CD14-positive monocyte (primary cell): ENCODE data around the gene TRAPPC11. TPM values are rescaled to one million over a fixed set of nuclear protein-coding genes. Genes with fewer than 3 reads are reported as not detected.

Experiments
- DNase-seq, 3 donors: peaks; one replicate each; pipeline ENCODE4 v3.0.0-alpha.2; 2011 to 2022
- H2AFZ ChIP-seq: 2 replicates; pipeline ENCODE4 v1.6.0; 2012; ENCODE audit warnings: mild to moderate bottlenecking, low read depth, low read length, inconsistent platforms; ENCODE audit not compliant: insufficient read depth, poor library complexity, severe bottlenecking
- H3K27ac ChIP-seq, 2 donors: 1 replicate in 1 of 2; 2 replicates in 1 of 2; pipeline ENCODE4 v1.5.1; 2012 to 2013; ENCODE audit warnings: low read length in 2 of 2, control low read depth in 1 of 2, inconsistent platforms in 1 of 2, low read depth in 1 of 2, mild to moderate bottlenecking in 1 of 2
- H3K27me3 ChIP-seq, 2 donors: one replicate each; pipeline versions ENCODE4 v1.6.0 to v1.6.1; 2011 to 2013; ENCODE audit warnings: low read length in 2 of 2; ENCODE audit not compliant: control insufficient read depth in 2 of 2, insufficient read depth in 2 of 2
- H3K36me3 ChIP-seq, 2 donors: replicated peaks in 1 of 2; 1 replicate in 1 of 2; 2 replicates in 1 of 2; pipeline versions ENCODE4 v1.5.1 to v1.6.1; 2012 to 2013; ENCODE audit warnings: low read length in 2 of 2, control low read depth in 1 of 2, inconsistent platforms in 1 of 2, mild to moderate bottlenecking in 1 of 2; ENCODE audit not compliant: insufficient read depth in 2 of 2, control insufficient read depth in 1 of 2
- H3K4me1 ChIP-seq, 2 donors: 1 replicate in 1 of 2; 2 replicates in 1 of 2; pipeline versions ENCODE4 v1.5.1 to v1.6.1; 2012 to 2013; ENCODE audit warnings: low read length in 2 of 2, control low read depth in 1 of 2, inconsistent platforms in 1 of 2, mild to moderate bottlenecking in 1 of 2, moderate library complexity in 1 of 2; ENCODE audit not compliant: insufficient read depth in 2 of 2, control insufficient read depth in 1 of 2
- H3K4me2 ChIP-seq: replicated peaks from 2 replicates; pipeline ENCODE3; 2012; ENCODE audit warnings: low read length, moderate library complexity, mild to moderate bottlenecking; ENCODE audit not compliant: poor library complexity, severe bottlenecking; ENCODE audit errors: extremely low read depth
- H3K4me3 ChIP-seq, 3 experiments: fragments of 200-600 bp in 1 of 3; sonication (generic) in 1 of 3; replicated peaks in 1 of 3; 1 replicate in 2 of 3; 2 replicates in 1 of 3; pipeline ENCODE4 v1.5.1; 2011 to 2013; ENCODE audit warnings: low read length in 3 of 3, mild to moderate bottlenecking in 3 of 3, control low read depth in 2 of 3, low read depth in 2 of 3, inconsistent platforms in 1 of 3, moderate library complexity in 1 of 3
- H3K79me2 ChIP-seq: 2 replicates; pipeline ENCODE4 v1.6.0; 2012; ENCODE audit warnings: mild to moderate bottlenecking, control low read depth, inconsistent platforms, low read length, moderate library complexity; ENCODE audit not compliant: insufficient read depth
- H3K9ac ChIP-seq: 2 replicates; pipeline ENCODE4 v1.6.0; 2017; ENCODE audit warnings: low read length, mild to moderate bottlenecking; ENCODE audit not compliant: insufficient read depth, poor library complexity, severe bottlenecking
- H3K9me3 ChIP-seq, 2 donors: replicated peaks in 1 of 2; 1 replicate in 1 of 2; 2 replicates in 1 of 2; pipeline versions ENCODE4 v1.5.1 to v1.6.1; 2012 to 2013; ENCODE audit warnings: low read length in 2 of 2, control low read depth in 1 of 2; ENCODE audit not compliant: control insufficient read depth in 1 of 2, insufficient read depth in 1 of 2
- H4K20me1 ChIP-seq: 2 replicates; pipeline ENCODE4 v1.6.0; 2012; ENCODE audit warnings: mild to moderate bottlenecking, low read length, control low read depth, moderate library complexity; ENCODE audit not compliant: insufficient read depth
- H3K27ac Mint-ChIP-seq, 7 donors: one replicate each; pipeline ENCODE4 v1.8.0; 2020; ENCODE audit warnings: mild to moderate bottlenecking in 7 of 7, mixed read lengths in 7 of 7, moderate library complexity in 6 of 7, inconsistent platforms in 2 of 7
- H3K27me3 Mint-ChIP-seq, 3 donors: one replicate each; pipeline ENCODE4 v1.8.0; 2021 to 2022; ENCODE audit warnings: low read depth in 3 of 3, mild to moderate bottlenecking in 3 of 3, mixed read lengths in 3 of 3, moderate library complexity in 3 of 3, inconsistent platforms in 1 of 3
- H3K36me3 Mint-ChIP-seq, 2 donors: one replicate each; pipeline ENCODE4 v1.8.0; 2020; ENCODE audit warnings: mixed read lengths in 2 of 2, inconsistent platforms in 1 of 2, mild to moderate bottlenecking in 1 of 2
- H3K4me1 Mint-ChIP-seq: one replicate; pipeline ENCODE4 v1.8.0; 2020; ENCODE audit warnings: mild to moderate bottlenecking, mixed read lengths
- H3K4me3 Mint-ChIP-seq, 2 donors: one replicate each; pipeline ENCODE4 v1.8.0; 2020; ENCODE audit warnings: mild to moderate bottlenecking in 2 of 2, mixed read lengths in 2 of 2, moderate library complexity in 1 of 2
- H3K9me3 Mint-ChIP-seq, 7 donors: one replicate each; pipeline ENCODE4 v1.8.0; 2020 to 2022; ENCODE audit warnings: mixed read lengths in 7 of 7, mild to moderate bottlenecking in 6 of 7, moderate library complexity in 6 of 7, inconsistent platforms in 2 of 7
- CTCF ChIP-seq: fragments of 200-600 bp; IDR thresholded peaks from one replicate; pipeline ENCODE4 v1.8.0; 2022; ENCODE audit warnings: antibody characterized with exemption, mild to moderate bottlenecking
- WGBS: methylation state at CpG from one replicate; pipeline ENCODE4 v1.1.5; 2013; ENCODE audit warnings: missing lambda C conversion rate; ENCODE audit not compliant: insufficient coverage; 5-methylcytosine and 5-hydroxymethylcytosine counted together
- intact Hi-C, 2 donors: fragments of 100-400 bp; cut with micrococcal nuclease; formaldehyde crosslinking; loops; one replicate each; pipeline versions ENCODE4 v1.15.0 to v1.15.1; 2023
- polyA plus RNA-seq, 3 donors: library from polyadenylated mRNA; depleted of rRNA in 1 of 3; unstranded in 2 of 3; stranded (reverse) in 1 of 3; fragments of 300-500 nt in 2 of 3; fragments of >200 nt in 1 of 3; fragmentation: Illumina TruSeq in 2 of 3; gene quantifications; 1 replicate in 2 of 3; 2 replicates in 1 of 3; pipeline ENCODE4 v1.2.3, GENCODE V29; 2012 to 2021

Gene TRAPPC11
- polyA plus RNA-seq, 3 donors = 18.4 to 30.7 (median 29.7) TPM

GRCh38 chr4:183738081-183738673 lies 79.1 kb downstream of the TRAPPC11 start:
- H3K36me3 Mint-ChIP-seq = no peaks in the 10 kb centered on the region
- no peaks in the 10 kb centered on the region for H3K27me3 ChIP-seq
- DNase-seq = no peak
- no peaks in the 10 kb centered on the region for H4K20me1 ChIP-seq
- no peak overlapping the region for H3K27ac Mint-ChIP-seq
- H3K79me2 ChIP-seq = no peaks in the 10 kb centered on the region
- no peaks in the 10 kb centered on the region for H3K4me1 ChIP-seq
- H3K9me3 ChIP-seq = no peaks in the 10 kb centered on the region
- H3K9me3 Mint-ChIP-seq = peaks cover 0 to 2% (median 0%) of the 10 kb centered on the region in 7 donors
- no peak overlapping the region for H3K4me3 ChIP-seq
- H2AFZ ChIP-seq = no peak overlapping the region
- peaks cover 0 to 4% (median 3%) of the 10 kb centered on the region in 3 donors for H3K27me3 Mint-ChIP-seq
- WGBS = 93% methylated on average over 6 of the region's 10 CpGs
- peaks cover 5% of the 10 kb centered on the region for H3K4me1 Mint-ChIP-seq
- no peak overlapping the region for H3K4me2 ChIP-seq
- intact Hi-C loops = no loop called here
- no peak for TF ChIP-seq CTCF
- H3K36me3 ChIP-seq = no peaks in the 10 kb centered on the region
- no peak overlapping the region for H3K9ac ChIP-seq
- no peak overlapping the region for H3K4me3 Mint-ChIP-seq
- no peak overlapping the region for H3K27ac ChIP-seq

- no peaks in the 10 kb centered on the region for H4K20me1 ChIP-seq
- no peak overlapping the region for H3K9ac ChIP-seq
- H3K36me3 Mint-ChIP-seq = no peaks in the 10 kb centered on the region
- H3K27me3 ChIP-seq = no peaks in the 10 kb centered on the region
- H3K27ac Mint-ChIP-seq = no peak overlapping the region
- no peaks in the 10 kb centered on the region for H3K4me1 Mint-ChIP-seq
- WGBS = no CpG with 5 or more reads among the region's 4 CpGs
- H3K4me1 ChIP-seq = no peaks in the 10 kb centered on the region
- H3K36me3 ChIP-seq = no peaks in the 10 kb centered on the region
- no peak overlapping the region for H3K4me3 ChIP-seq
- H3K27ac ChIP-seq = no peak overlapping the region
- no peak overlapping the region for H3K4me3 Mint-ChIP-seq
- H3K79me2 ChIP-seq = no peaks in the 10 kb centered on the region
- H2AFZ ChIP-seq = no peak overlapping the region
- intact Hi-C loops = no loop called here
- peaks cover 0 to 2% (median 0%) of the 10 kb centered on the region in 7 donors for H3K9me3 Mint-ChIP-seq
- no peak overlapping the region for H3K4me2 ChIP-seq
- TF ChIP-seq CTCF = no peak
- no peak for DNase-seq
- H3K27me3 Mint-ChIP-seq = peaks cover 0 to 4% (median 3%) of the 10 kb centered on the region in 3 donors
- H3K9me3 ChIP-seq = no peaks in the 10 kb centered on the region
Observed at GRCh38 chr4:183738961-183739360, 79.9 kb downstream of the TRAPPC11 start.
